ENCODE measurements around the gene SHF. TPM values are rescaled to one million over a fixed set of nuclear protein-coding genes. Genes with fewer than 3 reads are reported as not detected.

SHF gene
- total RNA-seq, 4 donors from 2014 or later: 6.0 to 19.4 (median 13.0) TPM

DNA sequence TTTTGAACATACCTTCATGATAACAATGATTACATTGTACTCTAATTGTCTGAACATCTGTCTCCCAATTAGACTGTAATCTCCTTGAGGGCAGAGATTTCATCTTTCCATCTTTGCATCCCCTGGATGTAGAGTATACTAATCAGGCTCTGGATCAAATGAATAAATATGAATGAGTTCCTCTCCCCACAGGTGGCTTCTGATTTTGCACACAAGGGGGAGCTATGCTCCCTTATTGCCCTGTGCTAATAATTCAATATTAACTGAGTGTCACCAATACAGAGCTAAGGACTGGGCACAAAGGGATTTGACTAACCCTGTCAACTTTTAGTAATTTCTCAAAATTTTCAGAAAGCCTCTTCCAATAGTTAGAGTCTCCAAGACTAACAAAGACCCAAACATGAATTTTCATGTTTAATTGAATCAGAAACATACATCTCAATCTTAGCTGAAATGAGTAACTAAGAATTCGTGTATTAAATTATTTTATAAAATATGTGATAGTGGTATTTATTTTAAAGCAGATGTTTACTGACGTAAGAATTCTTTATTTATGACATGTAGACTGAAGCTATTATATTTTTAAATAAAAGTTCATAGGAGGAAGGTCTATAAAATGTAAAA is 61.1 kb downstream of the SHF start:
- intact Hi-C loops (cut with DNase I; ENCODE audit: low total_unique reads): no loop called here
- no peak overlapping the region for H3K4me3 ChIP-seq (ENCODE audit: low read depth, poor library complexity, severe bottlenecking)
- 70 to 72% methylated on average over 2 of the region's 2 CpGs for WGBS, 2 donors
- no peak for DNase-seq (ENCODE audit: low spot score in 2 of 2)
- TF ChIP-seq POLR2A (IDR thresholded peaks at IDR 0.05): no peak
- TF ChIP-seq, protein P1, sequence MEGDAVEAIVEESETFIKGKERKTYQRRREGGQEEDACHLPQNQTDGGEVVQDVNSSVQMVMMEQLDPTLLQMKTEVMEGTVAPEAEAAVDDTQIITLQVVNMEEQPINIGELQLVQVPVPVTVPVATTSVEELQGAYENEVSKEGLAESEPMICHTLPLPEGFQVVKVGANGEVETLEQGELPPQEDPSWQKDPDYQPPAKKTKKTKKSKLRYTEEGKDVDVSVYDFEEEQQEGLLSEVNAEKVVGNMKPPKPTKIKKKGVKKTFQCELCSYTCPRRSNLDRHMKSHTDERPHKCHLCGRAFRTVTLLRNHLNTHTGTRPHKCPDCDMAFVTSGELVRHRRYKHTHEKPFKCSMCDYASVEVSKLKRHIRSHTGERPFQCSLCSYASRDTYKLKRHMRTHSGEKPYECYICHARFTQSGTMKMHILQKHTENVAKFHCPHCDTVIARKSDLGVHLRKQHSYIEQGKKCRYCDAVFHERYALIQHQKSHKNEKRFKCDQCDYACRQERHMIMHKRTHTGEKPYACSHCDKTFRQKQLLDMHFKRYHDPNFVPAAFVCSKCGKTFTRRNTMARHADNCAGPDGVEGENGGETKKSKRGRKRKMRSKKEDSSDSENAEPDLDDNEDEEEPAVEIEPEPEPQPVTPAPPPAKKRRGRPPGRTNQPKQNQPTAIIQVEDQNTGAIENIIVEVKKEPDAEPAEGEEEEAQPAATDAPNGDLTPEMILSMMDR (IDR thresholded peaks at IDR 0.05): no peak

DNA sequence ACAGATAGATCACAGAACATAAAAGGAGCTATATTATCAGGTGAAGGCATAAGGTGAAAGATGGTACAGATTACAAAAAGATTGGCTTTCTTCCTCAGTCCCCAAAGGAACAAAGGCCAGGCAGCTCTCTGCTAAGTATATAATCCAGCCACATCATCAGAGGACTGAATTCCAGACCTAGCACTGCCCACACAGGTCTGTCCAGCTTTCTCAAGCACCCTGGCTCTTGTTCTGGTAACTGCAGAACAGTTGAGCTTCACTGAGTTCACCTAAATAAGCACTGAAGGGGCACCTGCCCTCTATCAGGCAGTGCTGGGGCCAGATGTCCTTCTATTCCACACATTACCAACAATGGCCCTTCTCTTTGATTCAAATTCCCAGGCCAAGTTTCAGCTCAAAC is 64.4 kb downstream of the SHF start:
- no peak for DNase-seq (ENCODE audit: low spot score in 2 of 2)
- TF ChIP-seq, protein P1 (IDR thresholded peaks at IDR 0.05): no peak
- no peak for TF ChIP-seq POLR2A (IDR thresholded peaks at IDR 0.05)
- H3K4me3 ChIP-seq (ENCODE audit: low read depth, poor library complexity, severe bottlenecking): no peak overlapping the region
- intact Hi-C loops (cut with DNase I; ENCODE audit: low total_unique reads): no loop called here

DNA sequence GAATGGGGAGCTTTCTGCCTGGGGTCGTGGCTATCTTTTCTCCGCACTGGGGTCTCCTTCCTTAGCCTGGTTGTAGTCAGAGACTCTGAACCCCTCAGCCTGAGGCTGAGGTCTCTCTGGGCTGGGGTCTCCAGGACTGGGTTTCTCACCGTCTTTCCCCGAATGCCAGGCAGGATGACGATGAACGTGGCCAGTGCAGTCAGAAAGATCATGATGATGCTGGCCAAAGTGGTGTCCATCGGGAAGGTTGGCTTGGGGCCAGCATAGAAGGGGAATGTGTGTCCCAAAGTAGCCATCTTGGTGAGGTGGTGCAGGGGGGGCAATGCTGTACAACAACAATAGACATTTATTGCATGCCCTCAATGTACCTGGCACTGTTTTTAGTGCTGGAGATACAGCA is 65.0 kb downstream of the SHF start:
- no peak for DNase-seq (ENCODE audit: low spot score in 2 of 2)
- intact Hi-C loops (cut with DNase I; ENCODE audit: low total_unique reads): no loop called here
- WGBS, 2 donors: 91 to 93% methylated on average over 7 of the region's 7 CpGs
- TF ChIP-seq, protein P1 (IDR thresholded peaks at IDR 0.05): no peak
- TF ChIP-seq POLR2A (IDR thresholded peaks at IDR 0.05): no peak
- H3K4me3 ChIP-seq (ENCODE audit: low read depth, poor library complexity, severe bottlenecking): no peak overlapping the region

DNA sequence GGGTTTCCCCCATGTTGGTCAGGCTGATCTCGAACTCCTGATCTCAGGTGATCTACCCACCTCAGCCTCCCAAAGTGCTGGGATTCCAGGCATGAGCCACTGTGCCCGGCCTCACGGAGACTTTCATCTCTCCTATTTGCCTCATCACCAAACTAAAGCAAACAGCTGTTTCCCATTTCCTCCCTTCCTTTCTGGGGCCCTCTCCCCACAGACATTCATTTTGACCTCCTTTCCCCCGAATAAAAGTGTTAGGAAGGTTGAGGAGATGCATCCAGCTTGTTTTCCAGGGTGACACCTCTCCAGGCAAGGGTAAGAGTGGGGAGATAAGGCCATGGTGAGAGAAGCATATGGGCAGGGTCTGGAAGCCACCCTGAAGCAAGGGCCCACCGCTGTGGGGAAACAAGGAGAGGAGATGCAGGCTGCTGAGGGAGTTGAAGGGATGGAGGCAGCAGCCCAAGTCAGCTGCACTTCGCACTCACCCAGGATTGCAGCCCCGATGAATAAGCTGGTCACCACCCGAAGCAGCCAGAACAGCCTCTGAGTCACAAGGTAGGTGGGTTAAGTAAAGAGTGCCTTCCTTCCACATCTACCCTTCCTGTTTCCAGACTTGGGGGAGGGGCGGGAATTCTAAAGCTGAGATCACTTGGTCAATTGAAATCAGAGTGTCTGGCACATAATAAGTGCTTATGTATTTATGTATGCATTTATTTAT is 65.9 kb downstream of the SHF start:
- WGBS, 2 donors: 53 to 64% methylated on average over 9 of the region's 9 CpGs
- DNase-seq (ENCODE audit: low spot score in 2 of 2): no peak
- intact Hi-C loops (cut with DNase I; ENCODE audit: low total_unique reads): no loop called here
- no peak for TF ChIP-seq POLR2A (IDR thresholded peaks at IDR 0.05)
- TF ChIP-seq, protein P1 (IDR thresholded peaks at IDR 0.05): no peak
- H3K4me3 ChIP-seq (ENCODE audit: low read depth, poor library complexity, severe bottlenecking): no peak overlapping the region

DNA sequence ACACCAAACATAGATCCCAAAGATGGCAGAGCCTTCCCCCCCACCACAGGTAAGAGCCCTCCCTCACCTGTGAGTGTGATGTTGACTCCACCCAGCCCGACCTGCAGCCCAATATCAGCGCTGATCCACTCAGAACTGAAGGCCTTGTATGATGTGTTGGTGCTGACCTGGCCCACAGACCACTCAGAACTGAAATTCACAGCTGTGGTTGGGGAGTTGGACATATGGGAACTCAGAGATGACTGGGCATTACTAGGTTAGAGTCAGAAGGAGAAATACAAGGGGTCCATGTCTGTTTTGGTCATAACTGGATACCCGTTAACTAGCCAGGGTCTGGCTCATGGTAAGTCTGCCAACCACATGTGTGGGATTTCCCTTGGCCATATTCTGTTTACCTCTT is 66.7 kb downstream of the SHF start:
- intact Hi-C loops (cut with DNase I; ENCODE audit: low total_unique reads): no loop called here
- no peak for TF ChIP-seq POLR2A (IDR thresholded peaks at IDR 0.05)
- TF ChIP-seq, protein P1 (IDR thresholded peaks at IDR 0.05): no peak
- WGBS, 2 donors: 89 to 91% methylated on average over 3 of the region's 3 CpGs
- no peak overlapping the region for H3K4me3 ChIP-seq (ENCODE audit: low read depth, poor library complexity, severe bottlenecking)
- no peak for DNase-seq (ENCODE audit: low spot score in 2 of 2)
